BLaER1 treated with 17β-estradiol and CSF1 and Interleukin-3, amounts not matched to agents 10 nM and 100 nM (cell line): Measurements from ENCODE around the gene CFAP91.

Experiments
- H3K27ac ChIP-seq, 11 experiments: shearing (Covaris generic); formaldehyde crosslinking; 2 replicates each; pipeline ENCODE4 v1.8.1; 2022
- H3K27me3 ChIP-seq, 11 experiments: shearing (Covaris generic); formaldehyde crosslinking; 2 replicates each; pipeline ENCODE4 v1.8.1; 2022
- H3K36me3 ChIP-seq, 11 experiments: shearing (Covaris generic); formaldehyde crosslinking; 2 replicates each; pipeline ENCODE4 v1.8.1; 2022
- H3K4me1 ChIP-seq, 10 experiments: shearing (Covaris generic); formaldehyde crosslinking; 2 replicates each; pipeline ENCODE4 v1.8.1; 2022
- H3K4me2 ChIP-seq, 11 experiments: shearing (Covaris generic); formaldehyde crosslinking; 2 replicates each; pipeline ENCODE4 v1.8.1; 2022
- H3K4me3 ChIP-seq, 10 experiments: shearing (Covaris generic); formaldehyde crosslinking; 2 replicates each; pipeline ENCODE4 v1.8.1; 2022
- H3K9ac ChIP-seq, 11 experiments: shearing (Covaris generic); formaldehyde crosslinking; 2 replicates each; pipeline ENCODE4 v1.8.1; 2022
- H3K9me3 ChIP-seq, 11 experiments: shearing (Covaris generic); formaldehyde crosslinking; replicated peaks in 1 of 11; 2 replicates each; pipeline ENCODE4 v1.8.1; 2022
- H4K20me1 ChIP-seq, 11 experiments: shearing (Covaris generic); formaldehyde crosslinking; 2 replicates each; pipeline ENCODE4 v1.8.1; 2022
- Cebpa-rat ChIP-seq, 11 experiments: shearing (Covaris generic); IDR thresholded peaks; 2 replicates each; pipeline ENCODE4 v1.8.1; 2022

Gene CFAP91

DNA sequence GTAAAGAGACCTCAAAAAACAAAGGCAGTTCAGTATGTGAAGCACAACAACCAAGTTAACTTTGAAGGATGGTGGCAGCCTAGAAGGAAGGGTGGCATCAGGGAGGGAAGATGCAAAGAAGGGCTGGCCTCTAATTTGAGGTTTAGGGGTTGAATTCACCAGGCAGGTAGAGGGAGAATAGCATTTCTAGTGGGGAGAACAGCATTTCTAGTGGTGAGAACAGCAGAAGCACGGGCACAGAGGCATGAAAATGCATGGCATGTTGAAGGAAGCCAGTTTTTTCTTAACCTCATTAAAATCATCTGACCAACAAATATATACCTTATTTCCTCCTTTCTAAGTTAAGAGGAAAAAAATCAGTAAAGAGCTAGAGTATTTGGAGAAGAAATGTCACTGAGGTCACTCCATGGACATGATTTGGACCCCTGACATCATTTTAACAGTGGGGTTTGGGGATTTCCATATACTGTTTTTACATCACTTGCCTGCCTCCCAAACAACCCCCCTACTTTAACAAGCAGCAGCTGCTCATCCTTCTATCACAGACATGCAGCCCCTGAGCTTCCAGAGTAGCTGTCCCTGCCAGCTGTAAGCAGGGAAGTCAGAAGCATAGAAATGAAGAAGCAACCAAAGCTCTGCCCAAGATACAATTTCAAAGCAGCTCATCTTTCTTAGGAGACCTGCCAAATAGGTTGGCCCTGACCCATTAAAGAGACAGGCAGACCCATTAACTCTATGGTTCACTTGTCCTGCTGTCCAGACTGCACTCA, 40.0 kb upstream of the CFAP91 start:
- Histone ChIP-seq H4K20me1 (no peaks in the 10 kb centered on the region), H3K27ac (peak overlapping the region in 4 of 11 experiments; percentile 10 to 94 (median 90); a peak in 6 of 22 replicates), H3K4me3 (no peak overlapping the region), H3K27me3 (no peaks in the 10 kb centered on the region), H3K4me1 (peaks cover 0 to 99% (median 8%) of the 10 kb centered on the region in 10 experiments; a peak in 12 of 20 replicates), H3K36me3 (peaks cover 0 to 7% (median under 1%) of the 10 kb centered on the region in 11 experiments; a peak in 4 of 22 replicates), H3K9me3 (no peaks in the 10 kb centered on the region), H3K9ac (peak overlapping the region in 2 of 11 experiments; percentile 28 to 54; a peak in 2 of 22 replicates), H3K4me2 (peak overlapping the region in 3 of 11 experiments; percentile 49 to 72 (median 53); a peak in 6 of 22 replicates)
- no peak for TF ChIP-seq Cebpa-rat (IDR thresholded peaks at IDR 0.05)

DNA sequence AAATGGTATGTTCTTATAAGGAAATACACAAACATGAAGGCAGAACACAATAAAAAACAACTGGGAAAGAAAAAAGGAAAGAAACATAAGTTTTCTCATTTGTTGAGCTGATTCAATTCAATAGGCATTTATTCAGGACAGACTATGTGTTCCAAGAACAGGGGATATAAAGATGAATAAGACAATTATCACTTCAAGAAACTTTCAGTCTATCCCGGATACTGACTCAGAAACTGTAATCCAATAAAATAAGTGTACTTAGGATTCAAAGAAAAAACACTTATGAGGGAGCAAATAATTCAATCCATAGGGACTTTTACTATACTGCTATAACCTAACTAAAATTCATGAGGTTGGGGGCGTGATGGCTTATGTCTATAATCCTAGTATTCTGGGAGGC, 38.9 kb upstream of the CFAP91 start:
- peak overlapping the region in 3 of 11 experiments; percentile 49 to 72 (median 53); a peak in 6 of 22 replicates for H3K4me2 ChIP-seq
- peak overlapping the region in 4 of 11 experiments; percentile 55 to 78 (median 76); a peak in 6 of 22 replicates for H3K9ac ChIP-seq
- H3K4me1 ChIP-seq: peaks cover 0 to 94% (median 4%) of the 10 kb centered on the region in 10 experiments; a peak in 10 of 20 replicates
- H3K27ac ChIP-seq: peak overlapping the region in 5 of 11 experiments; percentile 42 to 94 (median 89); a peak in 8 of 22 replicates
- no peak overlapping the region for H3K4me3 ChIP-seq
- TF ChIP-seq Cebpa-rat (IDR thresholded peaks at IDR 0.05): no peak
- no peaks in the 10 kb centered on the region for H3K9me3 ChIP-seq
- H4K20me1 ChIP-seq: no peaks in the 10 kb centered on the region
- H3K36me3 ChIP-seq: peaks cover 5 to 18% (median 12%) of the 10 kb centered on the region in 11 experiments; a peak in 18 of 22 replicates
- H3K27me3 ChIP-seq: no peaks in the 10 kb centered on the region

DNA sequence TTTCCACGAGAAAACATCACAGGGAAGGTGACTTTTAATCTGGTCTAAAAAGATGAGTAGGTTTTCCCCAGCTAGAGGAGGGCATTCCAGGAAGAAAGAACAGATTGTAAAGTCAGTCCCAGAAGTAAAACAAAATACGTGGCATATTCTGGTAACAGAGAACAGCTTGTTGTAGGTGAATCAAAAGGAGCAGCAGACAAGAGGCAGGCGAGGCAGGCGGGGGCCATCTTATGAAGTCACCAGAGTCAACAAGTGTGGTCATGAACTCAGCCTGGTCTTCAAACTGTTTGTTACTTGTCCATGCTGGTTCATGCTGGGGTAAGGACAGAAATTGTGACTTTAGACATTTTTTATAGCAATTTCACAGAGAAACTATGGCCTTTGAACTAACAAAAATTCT, 38.5 kb upstream of the CFAP91 start:
- Histone ChIP-seq H3K9ac (peak overlapping the region in 4 of 11 experiments; percentile 55 to 78 (median 76); a peak in 7 of 22 replicates), H3K4me1 (peaks cover 0 to 94% (median 3%) of the 10 kb centered on the region in 10 experiments; a peak in 10 of 20 replicates), H4K20me1 (no peaks in the 10 kb centered on the region), H3K9me3 (no peaks in the 10 kb centered on the region), H3K36me3 (peaks cover 10 to 23% (median 16%) of the 10 kb centered on the region in 11 experiments; a peak in 18 of 22 replicates), H3K27ac (peak overlapping the region in 5 of 11 experiments; percentile 42 to 94 (median 89); a peak in 10 of 22 replicates), H3K27me3 (no peaks in the 10 kb centered on the region), H3K4me3 (no peak overlapping the region), H3K4me2 (peak overlapping the region in 4 of 11 experiments; percentile 1 to 72 (median 51); a peak in 6 of 22 replicates)
- TF ChIP-seq Cebpa-rat (IDR thresholded peaks at IDR 0.05): no peak

GRCh38 chr3:119664850-119665379, 37.9 kb upstream of the CFAP91 start:
- Histone ChIP-seq H3K9me3 (no peaks in the 10 kb centered on the region), H3K27me3 (no peaks in the 10 kb centered on the region), H3K9ac (peak overlapping the region in 4 of 11 experiments; percentile 55 to 78 (median 76); a peak in 7 of 22 replicates), H4K20me1 (no peaks in the 10 kb centered on the region), H3K4me1 (peaks cover 0 to 94% (median under 1%) of the 10 kb centered on the region in 10 experiments; a peak in 10 of 20 replicates), H3K4me3 (no peak overlapping the region), H3K27ac (peak overlapping the region in 5 of 11 experiments; percentile 46 to 94 (median 89); a peak in 9 of 22 replicates), H3K36me3 (peaks cover 13 to 28% (median 18%) of the 10 kb centered on the region in 11 experiments; a peak in 18 of 22 replicates), H3K4me2 (peak overlapping the region in 4 of 11 experiments; percentile 1 to 72 (median 60); a peak in 6 of 22 replicates)
- TF ChIP-seq Cebpa-rat (IDR thresholded peaks at IDR 0.05): no peak

GRCh38 chr3:119665954-119666559, 36.8 kb upstream of the CFAP91 start:
- Histone ChIP-seq H3K4me3 (no peak overlapping the region), H3K4me2 (peak overlapping the region in 3 of 11 experiments; percentile 53 to 72 (median 66); a peak in 5 of 22 replicates), H3K27ac (peak overlapping the region in 4 of 11 experiments; percentile 70 to 94 (median 90); a peak in 5 of 22 replicates), H3K4me1 (peaks cover 0 to 94% (median 0%) of the 10 kb centered on the region in 10 experiments; a peak in 7 of 20 replicates), H3K36me3 (peaks cover 19 to 39% (median 30%) of the 10 kb centered on the region in 11 experiments; a peak in 20 of 22 replicates), H4K20me1 (no peaks in the 10 kb centered on the region), H3K9me3 (no peaks in the 10 kb centered on the region), H3K27me3 (no peaks in the 10 kb centered on the region), H3K9ac (peak overlapping the region in 2 of 11 experiments; percentile 70 to 73; a peak in 2 of 22 replicates)
- no peak for TF ChIP-seq Cebpa-rat (IDR thresholded peaks at IDR 0.05)

- TF ChIP-seq Cebpa-rat (IDR thresholded peaks at IDR 0.05): no peak
- peak overlapping the region in 1 of 11 experiments; percentile 47; a peak in 2 of 22 replicates for H3K27ac ChIP-seq
- H3K9me3 ChIP-seq: no peaks in the 10 kb centered on the region
- no peaks in the 10 kb centered on the region for H3K27me3 ChIP-seq
- H3K36me3 ChIP-seq: peaks cover 48 to 79% (median 70%) of the 10 kb centered on the region in 11 experiments
- H4K20me1 ChIP-seq: no peaks in the 10 kb centered on the region
- no peak overlapping the region for H3K4me3 ChIP-seq
- H3K4me2 ChIP-seq: peak overlapping the region in 3 of 11 experiments; percentile 56 to 71 (median 65); a peak in 6 of 22 replicates
- H3K4me1 ChIP-seq: peaks cover 0 to 78% (median 0%) of the 10 kb centered on the region in 10 experiments; a peak in 6 of 20 replicates
- 0 out of 22 replicates have a peak overlapping the region, but pooled peaks of 2 of the 11 experiments have one; percentile 1 to 6 for H3K9ac ChIP-seq
Observed at GRCh38 chr3:119669906-119670570, 32.8 kb upstream of the CFAP91 start.

DNA sequence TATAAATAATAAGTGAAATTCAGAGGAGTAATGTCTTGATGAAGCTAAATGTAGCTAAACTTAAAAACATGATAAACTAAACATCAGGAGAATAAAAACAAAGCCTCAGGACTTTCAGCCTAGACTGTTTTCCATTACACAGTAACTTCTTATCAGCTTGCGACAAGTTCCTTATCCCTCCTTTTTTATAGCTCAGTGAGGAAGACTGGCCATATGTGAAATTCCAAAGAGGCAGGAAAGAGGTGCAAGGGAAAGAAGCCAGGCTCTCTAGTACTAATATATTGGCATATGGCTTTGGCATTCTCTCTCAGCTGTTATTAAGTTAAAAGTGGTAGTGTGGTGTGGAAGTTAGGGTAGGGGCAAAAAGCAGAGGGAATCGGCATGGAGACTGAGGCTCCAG, 30.0 kb upstream of the CFAP91 start:
- H3K27me3 ChIP-seq: no peaks in the 10 kb centered on the region
- no peak overlapping the region for H3K27ac ChIP-seq
- H3K4me1 ChIP-seq: peaks cover 11 to 66% (median 13%) of the 10 kb centered on the region in 10 experiments; a peak in 17 of 20 replicates
- H4K20me1 ChIP-seq: no peaks in the 10 kb centered on the region
- H3K4me2 ChIP-seq: 0 out of 22 replicates have a peak overlapping the region, but pooled peaks of 2 of the 11 experiments have one; percentile 11 to 12
- H3K9ac ChIP-seq: no peak overlapping the region
- TF ChIP-seq Cebpa-rat (IDR thresholded peaks at IDR 0.05): no peak
- no peak overlapping the region for H3K4me3 ChIP-seq
- H3K36me3 ChIP-seq: peaks cover 48 to 80% (median 73%) of the 10 kb centered on the region in 11 experiments
- H3K9me3 ChIP-seq: no peaks in the 10 kb centered on the region

DNA sequence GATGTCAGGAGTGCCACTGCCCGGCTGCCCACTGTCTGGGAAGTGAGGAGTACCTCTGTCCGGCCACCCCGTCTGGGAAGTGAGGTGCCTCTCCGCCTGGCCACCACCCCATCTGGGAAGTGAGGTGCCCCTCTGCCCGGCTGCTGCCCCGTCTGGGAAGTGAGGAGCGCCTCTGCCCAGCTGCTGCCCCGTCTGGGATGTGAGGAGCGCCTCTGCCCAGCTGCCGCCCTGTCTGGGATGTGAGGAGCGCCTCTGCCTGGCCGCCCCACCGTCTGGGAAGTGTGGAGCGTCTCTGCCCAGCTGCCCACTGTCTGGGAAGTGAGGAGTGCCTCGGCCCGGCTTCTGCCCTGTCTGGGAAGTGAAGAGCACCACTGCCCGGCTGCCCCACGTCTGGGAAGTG, 28.9 kb upstream of the CFAP91 start:
- H3K4me2 ChIP-seq: peak overlapping the region in 1 of 11 experiments; percentile 86; a peak in 2 of 22 replicates
- no peaks in the 10 kb centered on the region for H3K9me3 ChIP-seq
- peaks cover 17 to 69% (median 19%) of the 10 kb centered on the region in 10 experiments; a peak in 17 of 20 replicates for H3K4me1 ChIP-seq
- no peak overlapping the region for H3K9ac ChIP-seq
- peaks cover 42 to 69% (median 62%) of the 10 kb centered on the region in 11 experiments for H3K36me3 ChIP-seq
- TF ChIP-seq Cebpa-rat (IDR thresholded peaks at IDR 0.05): no peak
- H3K27ac ChIP-seq: no peak overlapping the region; a peak in 1 of 22 replicates
- H4K20me1 ChIP-seq: no peaks in the 10 kb centered on the region
- H3K27me3 ChIP-seq: no peaks in the 10 kb centered on the region
- H3K4me3 ChIP-seq: no peak overlapping the region
